ENCODE results near the gene XCR1. TPM values are rescaled to one million over a fixed set of nuclear protein-coding genes. Genes with fewer than 3 reads are reported as not detected.

Gene XCR1
- total and polyA plus RNA-seq, 2 experiments from 2014 or later = not detected

GRCh38 chr3:46068501-46068900 is 41.2 kb upstream of the XCR1 start (continued):
- no peak for TF ChIP-seq REST (IDR thresholded peaks at IDR 0.05; ENCODE audit: unreplicated experiment)
- no peak for TF ChIP-seq ZNF331 (CRISPR knock-in tag; IDR thresholded peaks at IDR 0.05; ENCODE audit: low read depth)
- no peak for TF ChIP-seq EZH2 (IDR thresholded peaks at IDR 0.05; ENCODE audit: low read depth, unreplicated experiment)

GRCh38 chr3:46067401-46067800 is 40.1 kb upstream of the XCR1 start:
- H3K36me3 ChIP-seq (ENCODE audit: insufficient read depth) = no peaks in the 10 kb centered on the region
- no peaks in the 10 kb centered on the region for H3K27me3 ChIP-seq (ENCODE audit: insufficient read depth)
- Mint-ChIP-seq H3K4me3 (no peak overlapping the region), H3K4me1 (peaks cover 13% of the 10 kb centered on the region), H3K27ac (no peak overlapping the region; the same call in 1 of the 2 replicates), H3K36me3 (ENCODE audit: low read depth) (no peaks in the 10 kb centered on the region), H3K27me3 (ENCODE audit: insufficient read depth, low read depth, poor library complexity) (peaks cover 3% of the 10 kb centered on the region), H3K9me3 (no peaks in the 10 kb centered on the region)
- no peak overlapping the region for H3K4me3 ChIP-seq
- ATAC-seq (no peak), DNase-seq (ENCODE audit: low spot score) (no peak)
- H3F3A ChIP-seq (replicated peaks; ENCODE audit: low read depth) = no peaks in the 10 kb centered on the region
- no peaks in the 10 kb centered on the region for H4K20me1 ChIP-seq (replicated peaks; ENCODE audit: insufficient read depth)
- H3K4me2 ChIP-seq = no peak overlapping the region
- H3K79me2 ChIP-seq (replicated peaks; ENCODE audit: insufficient read depth) = no peaks in the 10 kb centered on the region
- H3K27ac ChIP-seq (ENCODE audit: low read depth) = no peak overlapping the region
- peaks cover 11% of the 10 kb centered on the region; the same call in 1 of the 2 replicates for H3K9me2 ChIP-seq (ENCODE audit: insufficient read depth)
- H3K4me1 ChIP-seq (ENCODE audit: insufficient read depth) = peaks cover 8% of the 10 kb centered on the region; the same call in 1 of the 2 replicates
- H2AFZ ChIP-seq = no peak overlapping the region; the same call in 1 of the 2 replicates
- TF ChIP-seq JUNB (IDR thresholded peaks at IDR 0.05; ENCODE audit: unreplicated experiment) (no peak), EZH2phosphoT487 (IDR thresholded peaks at IDR 0.05; ENCODE audit: unreplicated experiment) (no peak), ZNF331 (CRISPR knock-in tag; IDR thresholded peaks at IDR 0.05; ENCODE audit: low read depth) (no peak), CREB1 (CRISPR knock-in tag; IDR thresholded peaks at IDR 0.05; ENCODE audit: low read depth) (no peak), REST (IDR thresholded peaks at IDR 0.05; ENCODE audit: unreplicated experiment) (no peak), NANOG (IDR thresholded peaks at IDR 0.05; ENCODE audit: borderline replicate concordance) (no peak), POLR2AphosphoS5 (IDR thresholded peaks at IDR 0.05; ENCODE audit: low read depth) (no peak), ZNF462 (CRISPR knock-in tag; IDR thresholded peaks at IDR 0.05) (no peak), EZH2 (IDR thresholded peaks at IDR 0.05; ENCODE audit: low read depth, unreplicated experiment) (no peak)
